MG63 (cell line): Measurements from ENCODE around the gene DDX3X. TPM values are rescaled to one million over a fixed set of nuclear protein-coding genes. Genes with fewer than 3 reads are reported as not detected.
A peak's percentile ranks its signal among the peaks of the same experiment; 100 is the strongest.
"Not testable (repeated sequence)": the region's sequence is repeated elsewhere in the genome, so short reads cannot be mapped to it uniquely, and the experiment has no call there.

Experiments
- DNase-seq: peaks from one replicate; pipeline ENCODE4 v3.0.0-alpha.2; 2020
- H3K27me3 ChIP-seq: fragments of 250-450 bp; sonication (Bioruptor Pico); 2 replicates; pipeline ENCODE4 v1.5.1; 2020; ENCODE audit warnings: mild to moderate bottlenecking, moderate library complexity
- H3K36me3 ChIP-seq: fragments of 250-450 bp; sonication (Bioruptor Pico); 2 replicates; pipeline ENCODE4 v1.5.1; 2020; ENCODE audit warnings: mild to moderate bottlenecking, moderate library complexity
- H3K4me3 ChIP-seq: fragments of 250-450 bp; sonication (Bioruptor Pico); 2 replicates; pipeline ENCODE4 v1.5.1; 2020; ENCODE audit warnings: mild to moderate bottlenecking, moderate library complexity
- H3K9me3 ChIP-seq: fragments of 250-450 bp; sonication (Bioruptor Pico); 2 replicates; pipeline ENCODE4 v1.5.1; 2020; ENCODE audit warnings: mild to moderate bottlenecking, moderate library complexity
- total RNA-seq: library from RNA; depleted of rRNA; stranded (reverse); fragments of >200 nt; shearing (Covaris generic); gene quantifications from 2 replicates; pipeline ENCODE4 v1.2.3, GENCODE V29; 2014; ENCODE audit warnings: low replicate concordance; rRNA removed

Gene DDX3X
- total RNA-seq = 94.9 and 143 TPM in 2 replicates

DNA sequence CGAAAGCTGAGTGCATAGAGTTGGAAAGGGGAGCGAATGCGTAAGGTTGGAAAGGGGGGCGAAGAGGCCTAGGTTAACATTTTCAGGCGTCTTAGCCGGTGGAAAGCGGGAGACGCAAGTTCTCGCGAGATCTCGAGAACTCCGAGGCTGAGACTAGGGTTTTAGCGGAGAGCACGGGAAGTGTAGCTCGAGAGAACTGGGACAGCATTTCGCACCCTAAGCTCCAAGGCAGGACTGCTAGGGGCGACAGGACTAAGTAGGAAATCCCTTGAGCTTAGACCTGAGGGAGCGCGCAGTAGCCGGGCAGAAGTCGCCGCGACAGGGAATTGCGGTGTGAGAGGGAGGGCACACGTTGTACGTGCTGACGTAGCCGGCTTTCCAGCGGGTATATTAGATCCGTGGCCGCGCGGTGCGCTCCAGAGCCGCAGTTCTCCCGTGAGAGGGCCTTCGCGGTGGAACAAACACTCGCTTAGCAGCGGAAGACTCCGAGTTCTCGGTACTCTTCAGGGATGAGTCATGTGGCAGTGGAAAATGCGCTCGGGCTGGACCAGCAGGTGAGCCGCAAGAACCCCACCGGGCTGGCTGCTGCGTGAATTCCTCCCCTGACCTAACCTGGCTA lies at the start of gene DDX3X:
Gene DDX3X, plus strand, starts transcription at position 419 of the 619 bp plus-strand sequence. Its CDS starts 91 bp downstream, at position 510.
- peak within 1 kb of the TSS; percentile 94 for H3K4me3 ChIP-seq

DNA sequence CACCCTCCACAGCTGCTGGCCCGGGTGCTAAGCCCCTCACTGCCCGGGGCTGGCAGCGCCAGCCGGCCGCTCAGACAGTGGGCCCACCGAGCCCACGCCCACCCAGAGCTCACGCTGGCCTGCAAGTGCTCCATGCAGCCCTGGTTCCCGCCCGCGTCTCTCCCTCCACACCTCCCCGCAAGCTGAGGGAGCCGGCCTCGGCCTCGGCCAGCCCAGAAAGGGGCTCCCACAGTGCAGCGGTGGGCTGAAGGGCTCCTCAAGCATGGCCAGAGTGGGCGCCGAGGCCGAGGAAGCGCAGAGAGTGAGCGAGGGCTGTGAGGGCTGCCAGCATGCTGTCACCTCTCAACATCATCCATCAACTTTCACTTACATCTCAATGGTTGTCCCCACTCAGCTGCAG lies 48.0 kb upstream of the DDX3X start:
- not testable (repeated sequence) for H3K4me3 ChIP-seq, DNase-seq, H3K36me3 ChIP-seq, H3K9me3 ChIP-seq, H3K27me3 ChIP-seq

More for the DNA sequence above, at the start of gene DDX3X:
- peak; percentile 79 for DNase-seq
- Histone ChIP-seq H3K9me3 (no peaks in the 10 kb centered on the region), H3K27me3 (no peaks in the 10 kb centered on the region), H3K36me3 (peaks cover 18% of the 10 kb centered on the region)

DNA sequence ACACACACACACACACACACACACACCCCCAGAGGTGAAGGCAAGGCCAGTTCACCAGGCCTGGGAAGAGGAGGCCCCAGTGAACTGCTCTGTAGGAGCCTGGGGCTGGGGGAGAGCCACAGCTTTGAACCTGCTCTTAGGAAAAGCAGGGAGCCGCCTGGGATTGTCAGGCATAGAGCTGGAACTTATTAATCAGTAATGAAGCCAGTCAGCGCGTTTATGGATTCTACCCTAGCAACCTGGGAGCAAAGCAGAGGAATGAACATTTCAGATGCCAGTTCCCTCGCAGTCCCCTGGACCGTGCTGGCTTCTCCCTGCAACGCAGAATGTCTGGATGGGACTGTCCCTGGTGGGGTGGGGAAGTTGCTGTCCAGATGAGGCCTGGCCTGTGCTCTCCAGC lies 45.3 kb upstream of the DDX3X start:
- no peaks in the 10 kb centered on the region for H3K27me3 ChIP-seq
- H3K36me3 ChIP-seq = no peaks in the 10 kb centered on the region
- no peak overlapping the region for H3K4me3 ChIP-seq
- H3K9me3 ChIP-seq = peaks cover 2% of the 10 kb centered on the region; the same call in 1 of the 2 replicates
- DNase-seq = no peak

DNA sequence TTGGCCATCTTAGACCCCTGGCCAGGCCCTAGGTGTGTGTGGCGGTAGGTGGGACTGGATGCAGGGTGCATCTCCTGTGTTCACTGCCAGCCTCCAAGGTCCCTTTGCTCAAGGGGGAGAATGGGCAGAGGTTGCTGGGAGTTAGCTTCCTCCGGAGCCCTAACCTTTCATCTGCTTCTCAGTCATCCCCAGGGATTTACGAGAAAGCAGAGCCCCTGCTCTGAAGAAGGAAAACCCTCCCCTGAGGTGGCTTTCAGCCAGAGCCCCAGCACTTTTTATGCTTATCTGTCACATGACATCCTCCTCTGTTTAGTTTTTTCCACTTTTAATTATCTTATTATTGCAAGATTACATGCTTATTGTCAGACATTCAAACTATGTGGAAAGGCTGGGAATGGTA lies 44.9 kb upstream of the DDX3X start:
- Histone ChIP-seq H3K36me3 (no peaks in the 10 kb centered on the region), H3K4me3 (no peak overlapping the region), H3K9me3 (peaks cover 2% of the 10 kb centered on the region; the same call in 1 of the 2 replicates), H3K27me3 (no peaks in the 10 kb centered on the region)
- no peak for DNase-seq

DNA sequence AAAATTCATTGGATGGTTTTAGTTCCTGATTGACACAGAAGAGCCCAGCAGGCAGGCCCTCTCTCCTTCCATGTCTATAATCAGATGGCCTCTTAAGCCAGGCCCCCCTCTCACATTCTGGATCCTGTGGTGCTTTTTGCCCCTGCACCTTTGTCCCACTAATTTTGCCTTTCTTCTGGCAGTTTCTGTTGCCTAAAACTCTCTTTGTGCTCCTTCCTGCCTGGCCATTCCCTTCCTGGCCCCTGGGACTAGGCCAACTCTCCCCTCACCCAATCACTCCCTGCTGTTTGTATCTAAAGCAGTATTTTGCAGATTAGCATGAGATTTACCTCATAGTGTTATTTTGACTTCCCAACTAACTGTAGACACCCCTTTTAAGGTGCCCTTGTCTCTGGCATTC lies 42.7 kb upstream of the DDX3X start:
- Histone ChIP-seq H3K36me3 (no peaks in the 10 kb centered on the region), H3K27me3 (no peaks in the 10 kb centered on the region), H3K9me3 (peaks cover 2% of the 10 kb centered on the region; the same call in 1 of the 2 replicates), H3K4me3 (no peak overlapping the region)
- no peak for DNase-seq

DNA sequence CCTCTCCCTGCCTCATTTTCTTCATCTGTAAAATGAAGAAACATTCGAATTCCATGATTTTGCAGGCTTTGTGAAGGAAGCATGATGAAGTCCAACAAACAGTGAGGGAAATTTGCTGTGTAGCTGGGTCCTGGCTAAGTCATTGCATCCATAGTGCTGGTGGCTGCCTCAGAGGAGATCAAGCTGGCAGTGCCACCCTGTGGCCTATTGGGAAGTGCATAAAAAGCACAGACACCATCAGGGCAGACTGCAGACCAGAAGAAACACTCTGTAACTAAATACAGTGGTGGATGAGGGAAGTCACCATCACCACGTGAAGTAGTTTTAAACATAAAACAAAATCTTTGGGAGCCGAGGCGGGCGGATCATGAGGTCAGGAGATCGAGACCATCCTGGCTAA lies 40.7 kb upstream of the DDX3X start:
- H3K36me3 ChIP-seq = no peaks in the 10 kb centered on the region
- no peak for DNase-seq
- no peaks in the 10 kb centered on the region for H3K27me3 ChIP-seq
- peaks cover 2% of the 10 kb centered on the region; the same call in 1 of the 2 replicates for H3K9me3 ChIP-seq
- H3K4me3 ChIP-seq = no peak overlapping the region

DNA sequence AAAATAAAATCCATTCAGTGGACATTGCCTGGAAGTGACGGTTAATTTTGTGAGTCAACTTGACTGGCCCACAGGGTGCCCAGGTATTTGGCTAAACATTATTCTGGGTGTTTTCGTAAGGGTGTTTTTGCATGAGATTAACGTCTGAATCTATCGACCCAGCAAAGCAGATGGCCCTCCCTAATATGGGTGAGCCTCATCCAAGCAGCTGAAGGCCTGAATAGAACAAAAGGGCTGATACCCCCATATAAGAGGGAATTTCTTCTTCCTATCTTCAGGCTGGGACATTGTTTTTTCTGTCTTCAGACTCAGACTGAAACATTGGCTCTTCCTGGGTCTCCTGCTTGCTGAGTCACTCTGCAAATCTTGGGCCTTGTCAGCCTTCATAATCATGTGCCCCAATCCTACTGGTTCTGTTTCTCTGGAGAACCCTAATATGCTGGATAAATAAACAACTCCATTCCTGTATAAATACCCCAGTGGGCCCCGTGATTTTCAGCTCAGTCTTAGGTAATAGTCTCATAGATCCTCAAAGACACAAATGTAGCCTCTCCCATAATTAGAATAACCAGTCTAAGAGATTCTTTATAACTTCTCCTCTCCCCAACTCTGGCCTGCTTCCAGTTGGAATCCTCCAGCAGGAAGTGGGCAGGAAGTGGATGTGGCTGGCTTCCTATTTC lies 33.1 kb upstream of the DDX3X start:
- Histone ChIP-seq H3K9me3 (no peaks in the 10 kb centered on the region), H3K36me3 (no peaks in the 10 kb centered on the region), H3K4me3 (no peak overlapping the region), H3K27me3 (no peaks in the 10 kb centered on the region)
- peak; percentile 33 for DNase-seq

DNA sequence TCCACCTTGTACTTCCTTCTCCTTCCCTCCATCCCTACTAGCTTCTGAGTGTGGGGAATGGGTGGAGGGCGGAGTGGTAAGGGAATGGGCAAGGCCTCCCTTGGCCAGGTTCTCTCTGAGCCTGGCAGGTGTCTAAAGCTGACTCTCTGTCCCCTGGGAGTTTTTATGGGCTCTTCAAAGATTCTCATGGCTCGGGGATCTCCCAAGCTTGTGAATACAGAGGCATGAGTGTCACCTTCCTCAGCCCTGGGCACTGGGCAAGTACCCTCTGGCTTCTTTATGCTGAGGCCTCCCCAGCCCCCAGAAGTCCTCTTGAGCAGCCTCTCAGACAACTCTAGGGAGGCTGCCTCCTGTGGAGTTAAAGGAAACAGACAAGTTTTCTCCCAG lies 32.5 kb upstream of the DDX3X start:
- DNase-seq = no peak
- H3K36me3 ChIP-seq = no peaks in the 10 kb centered on the region
- no peaks in the 10 kb centered on the region for H3K27me3 ChIP-seq
- no peak overlapping the region for H3K4me3 ChIP-seq
- no peaks in the 10 kb centered on the region for H3K9me3 ChIP-seq

DNA sequence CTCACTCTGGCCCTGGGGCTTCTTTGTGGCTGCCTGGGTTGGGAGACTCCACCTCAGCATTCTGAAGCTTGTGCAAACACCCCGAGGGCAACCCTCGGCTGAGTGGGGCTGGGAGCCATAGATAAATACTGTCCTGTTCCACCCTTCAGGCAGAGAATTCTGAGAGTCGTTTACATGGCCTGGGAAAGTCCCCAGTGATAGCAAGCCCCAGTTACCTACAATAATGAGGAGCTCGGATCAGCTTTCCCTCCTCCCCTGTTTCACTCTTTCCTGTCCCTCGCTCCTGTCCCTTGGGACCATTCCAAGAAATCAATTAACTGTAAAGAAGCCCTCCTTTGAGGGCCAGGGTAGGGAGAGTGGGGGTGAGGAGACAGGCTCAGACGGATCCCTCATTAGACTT lies 31.6 kb upstream of the DDX3X start:
- no peak for DNase-seq
- Histone ChIP-seq H3K4me3 (no peak overlapping the region), H3K36me3 (no peaks in the 10 kb centered on the region), H3K27me3 (no peaks in the 10 kb centered on the region), H3K9me3 (no peaks in the 10 kb centered on the region)

DNA sequence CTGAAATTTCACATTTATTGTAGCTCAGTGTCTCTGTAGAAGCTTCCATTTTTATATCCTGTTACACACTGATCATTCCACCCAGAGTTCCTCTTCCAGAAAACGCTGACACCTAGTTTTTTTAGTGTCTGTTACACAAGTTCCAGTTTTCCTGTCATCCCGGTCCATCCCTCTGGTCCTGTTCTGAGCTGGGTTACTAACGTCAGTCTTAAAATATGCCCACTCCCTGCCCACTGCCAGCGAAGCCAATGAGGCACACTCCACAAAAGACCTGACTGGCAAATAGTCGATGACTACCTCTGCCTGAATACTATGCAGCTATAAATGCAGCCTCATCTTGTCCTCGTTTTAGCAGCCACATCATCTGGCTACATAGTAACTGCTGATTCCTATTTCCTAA lies 30.9 kb upstream of the DDX3X start:
- H3K4me3 ChIP-seq = no peak overlapping the region
- DNase-seq = peak; percentile 10
- H3K36me3 ChIP-seq = no peaks in the 10 kb centered on the region
- no peaks in the 10 kb centered on the region for H3K27me3 ChIP-seq
- H3K9me3 ChIP-seq = no peaks in the 10 kb centered on the region

DNA sequence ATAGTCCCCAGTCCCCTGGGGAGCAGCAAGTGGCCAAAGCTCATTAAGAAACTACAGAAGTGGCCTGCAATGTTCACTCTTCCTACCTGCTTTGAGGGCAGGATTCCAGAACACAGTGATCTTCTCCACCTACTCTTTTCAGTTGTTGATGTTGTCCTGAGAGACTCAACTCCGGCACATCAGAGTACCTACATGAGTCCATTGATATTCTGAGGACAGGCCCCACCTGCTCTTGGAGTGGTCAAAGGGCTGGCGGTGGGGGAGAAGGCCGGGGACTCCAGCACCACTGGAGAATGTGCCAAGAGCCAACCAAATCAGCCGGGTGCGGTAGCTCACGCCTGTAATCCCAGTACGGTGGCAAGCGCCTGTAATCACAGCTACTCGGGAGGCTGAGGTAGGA lies 29.8 kb upstream of the DDX3X start:
- H3K27me3 ChIP-seq = no peaks in the 10 kb centered on the region
- no peaks in the 10 kb centered on the region for H3K36me3 ChIP-seq
- no peaks in the 10 kb centered on the region for H3K9me3 ChIP-seq
- DNase-seq = no peak
- H3K4me3 ChIP-seq = no peak overlapping the region

DNA sequence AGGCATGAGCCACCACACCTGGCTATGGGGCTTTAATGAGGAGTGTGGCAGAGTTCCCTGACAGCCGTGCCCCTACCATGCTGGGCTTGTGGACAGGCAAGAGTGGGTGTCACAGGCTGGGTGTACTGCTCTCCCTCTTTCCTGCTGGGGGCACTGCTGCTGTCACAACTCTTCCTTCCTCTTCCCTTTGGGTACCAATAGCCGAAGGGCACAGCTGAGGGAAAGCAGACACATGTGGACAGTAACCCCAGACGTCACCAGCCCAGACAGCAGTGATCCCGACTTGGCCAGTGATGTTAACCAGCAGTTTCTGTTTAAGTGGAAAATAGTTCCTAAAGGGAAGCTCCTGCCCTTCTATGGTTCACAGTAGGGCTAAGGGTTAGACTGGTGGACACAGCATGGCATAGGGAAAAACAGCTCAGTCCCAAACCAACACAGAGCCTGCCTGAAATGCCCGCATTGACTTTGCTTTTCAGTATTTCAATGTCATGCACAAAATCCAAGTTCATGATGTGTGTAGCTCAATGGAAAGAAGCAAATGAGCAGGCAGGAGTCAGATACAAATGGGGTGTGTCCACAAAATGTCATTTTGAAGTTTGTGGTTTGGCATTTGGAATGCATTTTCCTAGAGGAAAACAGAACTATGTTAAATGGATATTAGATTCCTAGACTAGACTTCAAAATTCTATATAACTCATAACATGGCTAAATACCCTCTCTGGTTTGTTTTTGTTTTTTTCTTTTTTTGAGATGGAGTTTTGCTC lies 24.9 kb upstream of the DDX3X start:
- DNase-seq = no peak
- Histone ChIP-seq H3K9me3 (no peaks in the 10 kb centered on the region), H3K4me3 (no peak overlapping the region), H3K36me3 (no peaks in the 10 kb centered on the region), H3K27me3 (no peaks in the 10 kb centered on the region)

DNA sequence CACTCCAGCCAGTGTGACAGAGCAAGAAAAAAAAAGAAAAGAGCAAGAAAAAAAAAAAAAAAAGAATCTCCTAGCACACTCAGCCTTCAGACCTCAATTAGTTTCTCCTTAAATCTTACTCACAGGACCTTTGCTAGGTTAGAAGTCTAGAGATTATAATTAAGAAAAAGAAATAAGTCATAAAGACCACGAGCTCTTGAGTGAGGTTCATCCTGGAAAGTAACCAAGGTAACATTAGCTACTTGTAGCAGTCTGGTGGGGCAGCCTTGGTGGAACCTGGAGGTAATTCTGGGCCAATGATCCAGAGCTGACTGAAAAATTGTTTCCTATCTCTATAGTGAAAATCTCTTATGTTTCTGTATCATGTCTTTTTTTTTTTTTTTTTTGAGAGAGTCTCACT lies 21.2 kb upstream of the DDX3X start:
- Histone ChIP-seq H3K27me3 (no peaks in the 10 kb centered on the region), H3K36me3 (no peaks in the 10 kb centered on the region), H3K9me3 (no peaks in the 10 kb centered on the region), H3K4me3 (no peak overlapping the region)
- no peak for DNase-seq

DNA sequence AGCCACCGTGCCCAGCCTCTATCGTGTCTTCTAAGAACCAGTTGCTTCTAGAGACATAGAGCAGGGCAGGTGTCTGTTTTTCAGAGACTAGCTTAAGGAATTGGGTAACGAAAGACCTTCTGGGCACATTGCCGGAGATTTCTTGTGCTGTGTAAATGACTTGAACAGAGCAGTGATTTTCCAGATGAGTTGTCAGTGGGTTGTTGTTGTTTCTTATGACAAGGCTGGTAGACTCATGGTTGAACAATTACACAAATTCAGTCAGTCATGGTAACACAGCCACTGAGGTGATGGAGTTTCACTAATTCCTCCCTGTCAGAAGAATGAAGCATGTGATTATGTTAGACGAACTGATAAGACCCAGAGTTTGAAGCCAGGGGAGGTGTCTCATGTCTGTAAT lies 20.5 kb upstream of the DDX3X start:
- Histone ChIP-seq H3K9me3 (no peaks in the 10 kb centered on the region), H3K27me3 (no peaks in the 10 kb centered on the region), H3K4me3 (no peak overlapping the region), H3K36me3 (no peaks in the 10 kb centered on the region)
- no peak for DNase-seq

DNA sequence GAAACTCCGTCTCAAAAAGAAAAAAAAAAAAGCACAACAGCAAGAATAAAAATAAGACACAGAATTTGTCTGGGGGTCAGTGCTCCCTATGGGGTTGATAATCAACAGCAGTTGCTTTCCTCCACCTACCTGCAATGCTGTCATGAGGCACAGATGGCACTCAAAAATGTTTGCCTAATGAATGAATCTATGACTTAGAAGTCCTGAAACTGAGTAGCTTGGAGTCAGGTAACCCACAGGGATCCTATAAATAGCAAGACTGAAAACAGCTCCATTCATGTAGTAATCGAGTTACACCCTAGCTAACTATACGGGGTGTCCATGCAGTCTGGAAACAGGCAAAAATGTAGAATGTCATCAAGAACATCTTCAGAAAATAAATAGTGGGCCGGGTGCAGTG lies 19.8 kb upstream of the DDX3X start:
- H3K4me3 ChIP-seq = no peak overlapping the region

DNA sequence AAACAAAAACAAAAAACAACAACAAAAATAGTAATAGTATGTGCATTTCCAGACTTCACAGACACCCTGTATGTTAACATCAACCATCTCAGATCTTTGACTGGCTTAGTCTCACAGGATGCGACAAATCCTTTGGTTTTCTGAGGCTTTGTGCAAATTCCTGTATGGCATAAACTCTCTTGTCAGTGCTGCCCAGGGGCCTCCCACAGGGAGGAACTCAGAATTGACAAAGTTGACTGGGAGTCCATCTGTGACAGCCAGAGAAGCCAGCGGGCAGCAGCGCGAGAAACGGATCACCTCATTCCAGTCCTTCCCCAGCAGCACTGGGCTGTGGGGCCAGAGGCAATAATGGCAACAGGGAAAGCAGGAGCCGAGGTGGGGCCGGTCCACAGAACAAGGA lies 19.1 kb upstream of the DDX3X start:
- H3K27me3 ChIP-seq = no peaks in the 10 kb centered on the region
- no peak overlapping the region for H3K4me3 ChIP-seq
- no peaks in the 10 kb centered on the region for H3K36me3 ChIP-seq
- H3K9me3 ChIP-seq = no peaks in the 10 kb centered on the region
- no peak for DNase-seq

More for the DNA sequence above, 19.8 kb upstream of the DDX3X start:
- Histone ChIP-seq H3K36me3 (no peaks in the 10 kb centered on the region), H3K27me3 (no peaks in the 10 kb centered on the region), H3K9me3 (no peaks in the 10 kb centered on the region)
- no peak for DNase-seq

DNA sequence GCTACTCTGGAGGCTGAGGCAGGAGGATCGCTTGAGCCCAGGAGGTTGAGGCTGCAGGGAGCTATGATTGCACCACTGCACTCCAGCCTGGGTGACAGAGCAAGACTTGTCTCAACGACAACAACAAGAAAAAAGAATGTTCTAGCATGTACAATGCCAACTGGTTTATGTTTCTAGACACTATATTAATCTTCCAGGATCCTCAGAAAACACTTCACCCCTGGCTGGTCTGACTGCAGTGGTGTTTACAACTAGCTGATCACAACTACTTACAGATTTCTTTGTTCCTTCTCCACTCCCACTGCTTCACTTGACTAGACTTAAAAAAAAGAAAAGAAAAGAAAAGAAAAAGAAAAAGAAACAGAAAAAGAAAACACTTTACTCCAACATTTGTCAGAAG lies 17.7 kb upstream of the DDX3X start:
- H3K27me3 ChIP-seq, H3K9me3 ChIP-seq, H3K4me3 ChIP-seq, DNase-seq, H3K36me3 ChIP-seq: not testable (repeated sequence)
